Common myeloid progenitor, CD34-positive (primary cell): ENCODE measurements around the gene NBDY.
A peak's percentile ranks its signal among the peaks of the same experiment; 100 is the strongest.

Experiments
- CTCF ChIA-PET: fragments of 350-600 bp; sonication (Branson Sonifier 250); formaldehyde crosslinking; loops from one replicate; lab custom pipeline; 2021; ENCODE audit warnings: antibody characterized with exemption; lab: Charles Lee
- POLR2A ChIA-PET: fragments of 350-600 bp; sonication (Branson Sonifier 250); formaldehyde crosslinking; loops from one replicate; lab custom pipeline; 2021; ENCODE audit warnings: antibody characterized with exemption; lab: Charles Lee
- DNase-seq, 3 donors: peaks; one replicate each; pipeline versions ENCODE4 v3.0.0 to v3.0.0-alpha.2; 2013
- H3K27ac ChIP-seq, 2 experiments: 1 replicate in 1 of 2; 2 replicates in 1 of 2; pipeline ENCODE4 v1.7.0; 2013; ENCODE audit warnings: inconsistent platforms in 2 of 2, low read length in 2 of 2, mild to moderate bottlenecking in 2 of 2, low read depth in 1 of 2, moderate library complexity in 1 of 2; ENCODE audit not compliant: severe bottlenecking in 2 of 2, insufficient read depth in 1 of 2, poor library complexity in 1 of 2
- H3K27me3 ChIP-seq, 5 experiments: replicated peaks in 2 of 5; 1 replicate in 3 of 5; 2 replicates in 2 of 5; pipeline versions ENCODE4 v1.6.1 to v1.7.0; 2013; ENCODE audit warnings: low read length in 4 of 5, mild to moderate bottlenecking in 2 of 5, moderate library complexity in 2 of 5, inconsistent platforms in 1 of 5; ENCODE audit not compliant: insufficient read depth in 5 of 5, control insufficient read depth in 4 of 5
- H3K36me3 ChIP-seq, 4 experiments: 1 replicate in 2 of 4; 2 replicates in 2 of 4; pipeline versions ENCODE4 v1.6.1 to v1.7.0; 2013; ENCODE audit warnings: low read length in 3 of 4, control low read depth in 1 of 4, mild to moderate bottlenecking in 1 of 4; ENCODE audit not compliant: control insufficient read depth in 4 of 4, insufficient read depth in 4 of 4
- H3K4me1 ChIP-seq, 4 experiments: 1 replicate in 3 of 4; 2 replicates in 1 of 4; pipeline versions ENCODE4 v1.6.1 to v1.7.1; 2013; ENCODE audit warnings: low read length in 3 of 4, mild to moderate bottlenecking in 3 of 4, control low read depth in 1 of 4, inconsistent platforms in 1 of 4, moderate library complexity in 1 of 4; ENCODE audit not compliant: control insufficient read depth in 4 of 4, insufficient read depth in 4 of 4; ENCODE audit errors: control extremely low read depth in 1 of 4
- H3K4me3 ChIP-seq, 7 experiments: 1 replicate in 4 of 7; 2 replicates in 3 of 7; pipeline versions ENCODE4 v1.5.1 to v1.7.0; 2013; ENCODE audit warnings: mild to moderate bottlenecking in 7 of 7, low read length in 6 of 7, moderate library complexity in 6 of 7, inconsistent platforms in 2 of 7, low read depth in 2 of 7, control low read depth in 1 of 7; ENCODE audit not compliant: insufficient read depth in 4 of 7, control insufficient read depth in 1 of 7; ENCODE audit errors: extremely low read depth in 1 of 7
- H3K9me3 ChIP-seq, 5 experiments: 1 replicate in 4 of 5; 2 replicates in 1 of 5; pipeline versions ENCODE4 v1.6.1 to v1.7.1; 2013; ENCODE audit warnings: low read length in 4 of 5, mild to moderate bottlenecking in 2 of 5, inconsistent platforms in 1 of 5, low read depth in 1 of 5, moderate library complexity in 1 of 5; ENCODE audit not compliant: control insufficient read depth in 4 of 5, insufficient read depth in 2 of 5; ENCODE audit errors: control extremely low read depth in 1 of 5
- WGBS: methylation state at CpG from one replicate; pipeline ENCODE4 v1.1.5; 2013; ENCODE audit not compliant: insufficient coverage; 5-methylcytosine and 5-hydroxymethylcytosine counted together

Gene NBDY

GRCh38 chrX:56763556-56764152 lies 34.6 kb downstream of the NBDY start:
- CTCF ChIA-PET, result interaction anchor here (0.9 to 1.6 kb wide), 2 partner anchors 215 to 1057 kb away, joined by 3 to 6 read pairs; no protein-coding TSS in a partner anchor
- H3K27me3 ChIP-seq, result no peaks in the 10 kb centered on the region
- no peaks in the 10 kb centered on the region for H3K9me3 ChIP-seq
- peaks cover 3 to 46% (median 31%) of the 10 kb centered on the region in 4 experiments for H3K4me1 ChIP-seq
- H3K27ac ChIP-seq, result peak overlapping the region in 1 of 2 experiments; percentile 66
- peaks cover 0 to 9% (median 2%) of the 10 kb centered on the region in 4 experiments for H3K36me3 ChIP-seq
- peak overlapping the region in 4 of 7 experiments; percentile 67 to 85 (median 70) for H3K4me3 ChIP-seq
- DNase-seq, result peak in 2 of 3 donors; percentile 91 to 94
- WGBS, result 33% methylated on average over 11 of the region's 11 CpGs
- POLR2A ChIA-PET, result no interaction called here

- H3K27ac ChIP-seq, result peak overlapping the region in 1 of 2 experiments; percentile 66
- POLR2A ChIA-PET, result no interaction called here
- peak overlapping the region in 4 of 7 experiments; percentile 67 to 85 (median 70) for H3K4me3 ChIP-seq
- H3K9me3 ChIP-seq, result no peaks in the 10 kb centered on the region
- H3K4me1 ChIP-seq, result peaks cover 3 to 46% (median 31%) of the 10 kb centered on the region in 4 experiments
- CTCF ChIA-PET, result interaction anchor here (0.9 to 2.9 kb wide), 4 partner anchors 30 to 1056 kb away, joined by 3 to 9 read pairs (median 5); no protein-coding TSS in a partner anchor
- no peaks in the 10 kb centered on the region for H3K27me3 ChIP-seq
- 37% methylated on average over 17 of the region's 20 CpGs for WGBS
- peak; percentile 63 to 95 (median 91) for DNase-seq
- H3K36me3 ChIP-seq, result peaks cover 0 to 9% (median 2%) of the 10 kb centered on the region in 4 experiments
Observed at GRCh38 chrX:56764153-56764974, 35.3 kb downstream of the NBDY start.

GRCh38 chrX:56764975-56765791 lies 36.1 kb downstream of the NBDY start:
- peak overlapping the region in 1 of 2 experiments; percentile 66 for H3K27ac ChIP-seq
- H3K36me3 ChIP-seq, result peaks cover 0 to 9% (median 2%) of the 10 kb centered on the region in 4 experiments
- H3K9me3 ChIP-seq, result no peaks in the 10 kb centered on the region
- ChIA-PET POLR2A (no interaction called here), CTCF (interaction anchor here (1.2 to 2.9 kb wide), 2 partner anchors 31 to 213 kb away, joined by 4 to 9 read pairs; no protein-coding TSS in a partner anchor)
- H3K4me1 ChIP-seq, result peaks cover 3 to 46% (median 31%) of the 10 kb centered on the region in 4 experiments
- peak in 2 of 3 donors; percentile 27 to 47 for DNase-seq
- H3K27me3 ChIP-seq, result no peaks in the 10 kb centered on the region
- 27% methylated on average over 14 of the region's 15 CpGs for WGBS
- H3K4me3 ChIP-seq, result peak overlapping the region in 3 of 7 experiments; percentile 5 to 21 (median 15)

- Histone ChIP-seq H3K36me3 (peaks cover 0 to 9% (median 2%) of the 10 kb centered on the region in 4 experiments), H3K27ac (peak overlapping the region in 1 of 2 experiments; percentile 49), H3K4me3 (peak overlapping the region in 2 of 7 experiments; percentile 5 to 15), H3K9me3 (no peaks in the 10 kb centered on the region), H3K27me3 (no peaks in the 10 kb centered on the region), H3K4me1 (peaks cover 3 to 43% (median 31%) of the 10 kb centered on the region in 4 experiments)
- ChIA-PET CTCF (interaction anchor here (2.9 kb wide), 1 partner anchor 212 kb away, joined by 9 read pairs; no protein-coding TSS in a partner anchor), POLR2A (no interaction called here)
- peak; percentile 14 to 68 (median 66) for DNase-seq
- WGBS, result 34% methylated on average over 6 of the region's 8 CpGs
Observed at GRCh38 chrX:56765811-56766553, 36.9 kb downstream of the NBDY start.

GRCh38 chrX:56766554-56767347 lies 37.7 kb downstream of the NBDY start:
- peaks cover 0 to 9% (median 2%) of the 10 kb centered on the region in 4 experiments for H3K36me3 ChIP-seq
- ChIA-PET POLR2A (no interaction called here), CTCF (interaction anchor here (2.9 kb wide), 1 partner anchor 212 kb away, joined by 9 read pairs; no protein-coding TSS in a partner anchor)
- H3K4me1 ChIP-seq, result peaks cover 3 to 40% (median 30%) of the 10 kb centered on the region in 4 experiments
- H3K9me3 ChIP-seq, result no peaks in the 10 kb centered on the region
- H3K4me3 ChIP-seq, result peak overlapping the region in 4 of 7 experiments; percentile 37 to 59 (median 58)
- 57% methylated on average over 15 of the region's 16 CpGs for WGBS
- no peaks in the 10 kb centered on the region for H3K27me3 ChIP-seq
- no peak overlapping the region for H3K27ac ChIP-seq
- DNase-seq, result no peak
